ENCODE measurements around the gene ALX4.

Gene ALX4

GRCh38 chr11:44320289-44320973 lies 10.5 kb upstream of the ALX4 start:
- no peak for DNase-seq
- in situ Hi-C loops (cut with HindIII; ENCODE audit: low pct_ligation_motif_present, low pct_unique_long_range_greater_than_20kb, low sequenced_read_pairs): no loop called here

GRCh38 chr11:44319552-44320288 lies 9.8 kb upstream of the ALX4 start:
- in situ Hi-C loops (cut with HindIII; ENCODE audit: low pct_ligation_motif_present, low pct_unique_long_range_greater_than_20kb, low sequenced_read_pairs): no loop called here

GRCh38 chr11:44319170-44319551 lies 9.2 kb upstream of the ALX4 start:
- DNase-seq: no peak
- in situ Hi-C loops (cut with HindIII; ENCODE audit: low pct_ligation_motif_present, low pct_unique_long_range_greater_than_20kb, low sequenced_read_pairs): no loop called here

More at GRCh38 chr11:44319552-44320288, 9.8 kb upstream of the ALX4 start:
- DNase-seq: peak; percentile 39

GRCh38 chr11:44318369-44318768 lies 8.4 kb upstream of the ALX4 start:
- DNase-seq: no peak
- in situ Hi-C loops (cut with HindIII; ENCODE audit: low pct_ligation_motif_present, low pct_unique_long_range_greater_than_20kb, low sequenced_read_pairs): no loop called here

- DNase-seq: peak; percentile 47
- in situ Hi-C loops (cut with HindIII; ENCODE audit: low pct_ligation_motif_present, low pct_unique_long_range_greater_than_20kb, low sequenced_read_pairs): no loop called here
Measured at GRCh38 chr11:44316659-44317240, 6.8 kb upstream of the ALX4 start.

- DNase-seq: peak; percentile 64
- in situ Hi-C loops (cut with HindIII; ENCODE audit: low pct_ligation_motif_present, low pct_unique_long_range_greater_than_20kb, low sequenced_read_pairs): no loop called here
Measured at GRCh38 chr11:44315947-44316658, 6.2 kb upstream of the ALX4 start.

- no peak for DNase-seq
- in situ Hi-C loops (cut with HindIII; ENCODE audit: low pct_ligation_motif_present, low pct_unique_long_range_greater_than_20kb, low sequenced_read_pairs): no loop called here
Measured at GRCh38 chr11:44314733-44315132, 4.8 kb upstream of the ALX4 start.

- no peak for DNase-seq
- in situ Hi-C loops (cut with HindIII; ENCODE audit: low pct_ligation_motif_present, low pct_unique_long_range_greater_than_20kb, low sequenced_read_pairs): no loop called here
Measured at GRCh38 chr11:44313761-44314489, 4.0 kb upstream of the ALX4 start.

GRCh38 chr11:44312876-44313275 lies 2.9 kb upstream of the ALX4 start:
- DNase-seq: no peak
- in situ Hi-C loops (cut with HindIII; ENCODE audit: low pct_ligation_motif_present, low pct_unique_long_range_greater_than_20kb, low sequenced_read_pairs): no loop called here

- in situ Hi-C loops (cut with HindIII; ENCODE audit: low pct_ligation_motif_present, low pct_unique_long_range_greater_than_20kb, low sequenced_read_pairs): no loop called here
- DNase-seq: no peak
Measured at GRCh38 chr11:44311339-44312261, 1.7 kb upstream of the ALX4 start.

- in situ Hi-C loops (cut with HindIII; ENCODE audit: low pct_ligation_motif_present, low pct_unique_long_range_greater_than_20kb, low sequenced_read_pairs): no loop called here
- DNase-seq: no peak
Measured at GRCh38 chr11:44310463-44311272, 729 bp upstream of the ALX4 start.

GRCh38 chr11:44310206-44310462 lies 195 bp upstream of the ALX4 start:
- in situ Hi-C loops (cut with HindIII; ENCODE audit: low pct_ligation_motif_present, low pct_unique_long_range_greater_than_20kb, low sequenced_read_pairs): no loop called here
- no peak for DNase-seq

GRCh38 chr11:44308923-44309477 lies 939 bp downstream of the ALX4 start:
- no peak for DNase-seq
- in situ Hi-C loops (cut with HindIII; ENCODE audit: low pct_ligation_motif_present, low pct_unique_long_range_greater_than_20kb, low sequenced_read_pairs): no loop called here

GRCh38 chr11:44308256-44308922 lies 1.6 kb downstream of the ALX4 start:
- in situ Hi-C loops (cut with HindIII; ENCODE audit: low pct_ligation_motif_present, low pct_unique_long_range_greater_than_20kb, low sequenced_read_pairs): no loop called here
- DNase-seq: no peak

GRCh38 chr11:44307340-44308099 lies 2.4 kb downstream of the ALX4 start:
- DNase-seq: no peak
- in situ Hi-C loops (cut with HindIII; ENCODE audit: low pct_ligation_motif_present, low pct_unique_long_range_greater_than_20kb, low sequenced_read_pairs): no loop called here

GRCh38 chr11:44306918-44307244 lies 3.1 kb downstream of the ALX4 start:
- in situ Hi-C loops (cut with HindIII; ENCODE audit: low pct_ligation_motif_present, low pct_unique_long_range_greater_than_20kb, low sequenced_read_pairs): no loop called here
- DNase-seq: no peak
